Liver (tissue), 9 donors: ENCODE data around the gene GNAS-AS1. TPM values are rescaled to one million over a fixed set of nuclear protein-coding genes. Genes with fewer than 3 reads are reported as not detected.

ENCODE experiments used
- DNase-seq: peaks from one replicate; pipeline ENCODE4 v3.0.0-alpha.2; 2017; ENCODE audit warnings: low spot score
- H3K27ac ChIP-seq, 2 donors: one replicate each; pipeline ENCODE4 v1.7.0; 2013; ENCODE audit warnings: inconsistent platforms in 2 of 2, low read length in 2 of 2, control low read depth in 1 of 2, low read depth in 1 of 2, mild to moderate bottlenecking in 1 of 2
- H3K27me3 ChIP-seq, 4 donors: one replicate each; pipeline versions ENCODE4 v1.6.1 to v1.7.0; 2013; ENCODE audit warnings: low read length in 3 of 4, inconsistent platforms in 1 of 4, mild to moderate bottlenecking in 1 of 4, moderate library complexity in 1 of 4; ENCODE audit not compliant: control insufficient read depth in 4 of 4, insufficient read depth in 4 of 4
- H3K36me3 ChIP-seq, 4 donors: one replicate each; pipeline versions ENCODE4 v1.6.1 to v1.7.0; 2013; ENCODE audit warnings: low read length in 3 of 4, mild to moderate bottlenecking in 3 of 4, low read depth in 1 of 4, moderate library complexity in 1 of 4; ENCODE audit not compliant: control insufficient read depth in 4 of 4, insufficient read depth in 3 of 4
- H3K4me1 ChIP-seq, 4 donors: one replicate each; pipeline versions ENCODE4 v1.6.1 to v1.7.0; 2013; ENCODE audit warnings: low read length in 3 of 4, mild to moderate bottlenecking in 3 of 4, moderate library complexity in 1 of 4; ENCODE audit not compliant: control insufficient read depth in 4 of 4, insufficient read depth in 4 of 4
- H3K4me3 ChIP-seq, 3 donors: one replicate each; pipeline versions ENCODE4 v1.6.1 to v1.7.0; 2013; ENCODE audit warnings: low read length in 3 of 3, control low read depth in 1 of 3, low read depth in 1 of 3, mild to moderate bottlenecking in 1 of 3
- H3K9ac ChIP-seq, 2 donors: one replicate each; pipeline ENCODE4 v1.7.0; 2013; ENCODE audit warnings: low read length in 2 of 2, mild to moderate bottlenecking in 2 of 2, moderate library complexity in 2 of 2, control low read depth in 1 of 2, low read depth in 1 of 2
- H3K9me3 ChIP-seq, 4 donors: one replicate each; pipeline versions ENCODE4 v1.6.1 to v1.7.0; 2013; ENCODE audit warnings: low read length in 3 of 4; ENCODE audit not compliant: control insufficient read depth in 4 of 4
- EGR1 ChIP-seq, 2 donors: IDR thresholded peaks; 2 replicates each; pipeline ENCODE4 v1.6.1; 2016 to 2018; ENCODE audit warnings: antibody characterized with exemption in 2 of 2, low read depth in 2 of 2
- FOXA1 ChIP-seq: IDR thresholded peaks from 2 replicates; pipeline ENCODE4 v1.6.1; 2016; ENCODE audit warnings: antibody characterized with exemption
- FOXA2 ChIP-seq: IDR thresholded peaks from 2 replicates; pipeline ENCODE4 v1.6.1; 2016; ENCODE audit warnings: antibody characterized with exemption
- GABPA ChIP-seq, 2 donors: IDR thresholded peaks in 1 of 2; conservative IDR thresholded peaks in 1 of 2; 2 replicates each; pipeline ENCODE4 v1.6.1; 2016; ENCODE audit warnings: antibody characterized with exemption in 2 of 2, mild to moderate bottlenecking in 1 of 2, moderate library complexity in 1 of 2
- HNF4A ChIP-seq, 2 donors: conservative IDR thresholded peaks; 2 replicates each; pipeline ENCODE4 v1.6.1; 2016; ENCODE audit warnings: antibody characterized with exemption in 2 of 2, mild to moderate bottlenecking in 2 of 2
- HNF4G ChIP-seq: IDR thresholded peaks from 2 replicates; pipeline ENCODE4 v1.6.1; 2016; ENCODE audit warnings: antibody characterized with exemption
- JUND ChIP-seq, 2 donors: IDR thresholded peaks; 2 replicates each; pipeline ENCODE4 v1.6.1; 2016; ENCODE audit warnings: antibody characterized with exemption in 2 of 2
- NR2F2 ChIP-seq: IDR thresholded peaks from 2 replicates; pipeline ENCODE4 v1.6.1; 2016; ENCODE audit warnings: antibody characterized with exemption
- RAD21 ChIP-seq, 2 donors: IDR thresholded peaks; 2 replicates each; pipeline ENCODE4 v1.6.1; 2016; ENCODE audit warnings: antibody characterized with exemption in 2 of 2, mild to moderate bottlenecking in 2 of 2
- RXRA ChIP-seq, 2 donors: IDR thresholded peaks; 2 replicates each; pipeline ENCODE4 v1.6.1; 2017 to 2018; ENCODE audit warnings: antibody characterized with exemption in 2 of 2, mild to moderate bottlenecking in 1 of 2
- SP1 ChIP-seq: IDR thresholded peaks from 2 replicates; pipeline ENCODE4 v1.6.1; 2018; ENCODE audit warnings: antibody characterized with exemption, mild to moderate bottlenecking
- TAF1 ChIP-seq: conservative IDR thresholded peaks from 2 replicates; pipeline ENCODE4 v1.6.1; 2016; ENCODE audit warnings: antibody characterized with exemption, mild to moderate bottlenecking
- YY1 ChIP-seq: IDR thresholded peaks from 2 replicates; pipeline ENCODE4 v1.6.1; 2016; ENCODE audit warnings: antibody characterized with exemption, mild to moderate bottlenecking
- WGBS: extraction: QIAGEN DNeasy Blood & Tissue Kit; methylation state at CpG from one replicate; pipeline ENCODE4 v1.1.7; 2013; 5-methylcytosine and 5-hydroxymethylcytosine counted together
- polyA plus RNA-seq, 2 donors: library from polyadenylated mRNA; stranded (reverse) in 1 of 2; unstranded in 1 of 2; fragments of 200-250 nt in 1 of 2; fragments of >200 nt in 1 of 2; fragmentation: Nextera tagmentation in 1 of 2; extraction: Ambion mirVana in 1 of 2; gene quantifications; one replicate each; pipeline versions ENCODE4 v1.2.1 to v1.2.3, GENCODE V29; 2013 to 2015
- total RNA-seq, 2 donors: library from RNA; depleted of rRNA; stranded (reverse); fragments of >200 nt; gene quantifications; one replicate each; pipeline ENCODE4 v1.2.3, GENCODE V29; 2014
- TF ChIP-seq, protein P1 (sequence below): IDR thresholded peaks from 2 replicates; pipeline ENCODE4 v1.6.1; 2016; ENCODE audit warnings: antibody characterized with exemption
- TF ChIP-seq, protein P2 (sequence below): IDR thresholded peaks from 2 replicates; pipeline ENCODE4 v1.6.1; 2016; ENCODE audit warnings: antibody characterized with exemption
- TF ChIP-seq, protein P3 (sequence below): IDR thresholded peaks from 2 replicates; pipeline ENCODE4 v1.6.1; 2016; ENCODE audit warnings: antibody characterized with exemption, mild to moderate bottlenecking
- TF ChIP-seq, protein P4 (sequence below): IDR thresholded peaks from 2 replicates; pipeline ENCODE4 v1.6.1; 2016; ENCODE audit warnings: antibody characterized with exemption
- TF ChIP-seq, protein P5 (sequence below): fragments of 150-350 bp; IDR thresholded peaks from 2 replicates; pipeline ENCODE4 v1.5.1; 2017; ENCODE audit warnings: improper control_type of control experiment, low read depth, low read length; ENCODE audit not compliant: missing input control
- donor health status: healthy.
- donor health status: healthy.
- donor health status: healthy.
- donor health status: healthy.
- donor health status: healthy.

The GNAS-AS1 gene
- total and polyA plus RNA-seq, 4 donors: 0.08 to 0.42 (median 0.09) TPM; not detected in 1

DNA sequence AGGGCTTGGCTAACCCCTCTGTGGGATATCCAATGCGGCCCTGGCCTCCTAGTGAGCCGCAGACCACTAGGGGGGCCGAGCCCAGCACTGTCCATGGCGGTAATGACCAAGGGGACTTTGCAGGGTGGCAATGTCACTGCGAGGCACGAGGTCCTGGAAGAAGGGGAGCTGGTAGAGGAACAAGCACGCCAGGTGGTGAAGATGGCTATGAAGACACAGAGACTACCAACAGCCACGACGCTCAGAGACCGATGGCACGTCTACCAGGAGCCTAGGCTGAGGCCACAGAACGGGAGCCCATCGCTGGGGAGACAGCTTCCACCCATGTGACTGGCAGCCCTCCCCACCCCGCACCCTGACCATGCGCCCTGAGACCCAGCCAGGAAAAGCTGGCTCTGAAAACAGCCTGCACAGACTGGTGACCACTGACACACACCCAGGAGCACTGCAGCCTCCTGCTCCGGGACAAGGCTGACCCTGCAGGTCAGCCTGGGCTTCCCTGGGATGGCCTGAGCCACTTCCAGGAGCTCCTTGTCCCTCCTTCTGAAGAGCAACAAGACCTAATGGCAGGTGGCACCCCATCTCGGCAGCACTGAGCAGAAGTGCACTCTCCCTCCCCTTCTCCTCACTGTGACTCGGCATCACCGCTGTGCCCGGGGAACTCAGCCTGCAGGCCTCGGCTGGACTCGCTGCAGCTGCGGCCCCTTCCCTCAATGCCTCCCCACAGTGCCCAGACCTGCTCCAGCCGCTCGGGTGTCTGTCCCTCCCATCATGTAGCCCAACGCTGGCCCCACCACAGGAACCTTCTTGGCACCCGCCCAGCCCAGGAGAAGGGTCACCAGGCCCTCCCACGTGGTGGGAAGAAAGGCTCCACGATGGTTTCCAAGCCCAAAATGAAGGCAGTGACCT lies 56.9 kb downstream of the GNAS-AS1 start:
- Histone ChIP-seq H3K27ac (no peak overlapping the region), H3K9ac (no peak overlapping the region), H3K4me1 (no peaks in the 10 kb centered on the region), H3K4me3 (no peak overlapping the region), H3K36me3 (no peaks in the 10 kb centered on the region), H3K9me3 (no peaks in the 10 kb centered on the region), H3K27me3 (peaks cover 0 to 7% (median 0%) of the 10 kb centered on the region in 4 donors)
- no peak for DNase-seq
- 82% methylated on average over 29 of the region's 29 CpGs for WGBS
- TF ChIP-seq TAF1: no peak
- TF ChIP-seq GABPA (IDR thresholded peaks at IDR 0.05 in 1 of 2, conservative IDR thresholded peaks at IDR 0.05 in 1 of 2): no peak
- no peak for TF ChIP-seq SP1
- TF ChIP-seq, protein P1, sequence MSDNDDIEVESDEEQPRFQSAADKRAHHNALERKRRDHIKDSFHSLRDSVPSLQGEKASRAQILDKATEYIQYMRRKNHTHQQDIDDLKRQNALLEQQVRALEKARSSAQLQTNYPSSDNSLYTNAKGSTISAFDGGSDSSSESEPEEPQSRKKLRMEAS: no peak
- TF ChIP-seq, protein P2, sequence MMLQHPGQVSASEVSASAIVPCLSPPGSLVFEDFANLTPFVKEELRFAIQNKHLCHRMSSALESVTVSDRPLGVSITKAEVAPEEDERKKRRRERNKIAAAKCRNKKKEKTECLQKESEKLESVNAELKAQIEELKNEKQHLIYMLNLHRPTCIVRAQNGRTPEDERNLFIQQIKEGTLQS: no peak
- TF ChIP-seq RAD21 (IDR thresholded peaks at IDR 0.05): no peak
- no peak for TF ChIP-seq FOXA2
- TF ChIP-seq NR2F2: no peak
- TF ChIP-seq FOXA1: no peak
- TF ChIP-seq, protein P3, sequence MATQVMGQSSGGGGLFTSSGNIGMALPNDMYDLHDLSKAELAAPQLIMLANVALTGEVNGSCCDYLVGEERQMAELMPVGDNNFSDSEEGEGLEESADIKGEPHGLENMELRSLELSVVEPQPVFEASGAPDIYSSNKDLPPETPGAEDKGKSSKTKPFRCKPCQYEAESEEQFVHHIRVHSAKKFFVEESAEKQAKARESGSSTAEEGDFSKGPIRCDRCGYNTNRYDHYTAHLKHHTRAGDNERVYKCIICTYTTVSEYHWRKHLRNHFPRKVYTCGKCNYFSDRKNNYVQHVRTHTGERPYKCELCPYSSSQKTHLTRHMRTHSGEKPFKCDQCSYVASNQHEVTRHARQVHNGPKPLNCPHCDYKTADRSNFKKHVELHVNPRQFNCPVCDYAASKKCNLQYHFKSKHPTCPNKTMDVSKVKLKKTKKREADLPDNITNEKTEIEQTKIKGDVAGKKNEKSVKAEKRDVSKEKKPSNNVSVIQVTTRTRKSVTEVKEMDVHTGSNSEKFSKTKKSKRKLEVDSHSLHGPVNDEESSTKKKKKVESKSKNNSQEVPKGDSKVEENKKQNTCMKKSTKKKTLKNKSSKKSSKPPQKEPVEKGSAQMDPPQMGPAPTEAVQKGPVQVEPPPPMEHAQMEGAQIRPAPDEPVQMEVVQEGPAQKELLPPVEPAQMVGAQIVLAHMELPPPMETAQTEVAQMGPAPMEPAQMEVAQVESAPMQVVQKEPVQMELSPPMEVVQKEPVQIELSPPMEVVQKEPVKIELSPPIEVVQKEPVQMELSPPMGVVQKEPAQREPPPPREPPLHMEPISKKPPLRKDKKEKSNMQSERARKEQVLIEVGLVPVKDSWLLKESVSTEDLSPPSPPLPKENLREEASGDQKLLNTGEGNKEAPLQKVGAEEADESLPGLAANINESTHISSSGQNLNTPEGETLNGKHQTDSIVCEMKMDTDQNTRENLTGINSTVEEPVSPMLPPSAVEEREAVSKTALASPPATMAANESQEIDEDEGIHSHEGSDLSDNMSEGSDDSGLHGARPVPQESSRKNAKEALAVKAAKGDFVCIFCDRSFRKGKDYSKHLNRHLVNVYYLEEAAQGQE: no peak
- no peak for TF ChIP-seq HNF4A (conservative IDR thresholded peaks at IDR 0.05)
- TF ChIP-seq, protein P4, sequence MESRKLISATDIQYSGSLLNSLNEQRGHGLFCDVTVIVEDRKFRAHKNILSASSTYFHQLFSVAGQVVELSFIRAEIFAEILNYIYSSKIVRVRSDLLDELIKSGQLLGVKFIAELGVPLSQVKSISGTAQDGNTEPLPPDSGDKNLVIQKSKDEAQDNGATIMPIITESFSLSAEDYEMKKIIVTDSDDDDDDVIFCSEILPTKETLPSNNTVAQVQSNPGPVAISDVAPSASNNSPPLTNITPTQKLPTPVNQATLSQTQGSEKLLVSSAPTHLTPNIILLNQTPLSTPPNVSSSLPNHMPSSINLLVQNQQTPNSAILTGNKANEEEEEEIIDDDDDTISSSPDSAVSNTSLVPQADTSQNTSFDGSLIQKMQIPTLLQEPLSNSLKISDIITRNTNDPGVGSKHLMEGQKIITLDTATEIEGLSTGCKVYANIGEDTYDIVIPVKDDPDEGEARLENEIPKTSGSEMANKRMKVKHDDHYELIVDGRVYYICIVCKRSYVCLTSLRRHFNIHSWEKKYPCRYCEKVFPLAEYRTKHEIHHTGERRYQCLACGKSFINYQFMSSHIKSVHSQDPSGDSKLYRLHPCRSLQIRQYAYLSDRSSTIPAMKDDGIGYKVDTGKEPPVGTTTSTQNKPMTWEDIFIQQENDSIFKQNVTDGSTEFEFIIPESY: no peak
- TF ChIP-seq, protein P5, sequence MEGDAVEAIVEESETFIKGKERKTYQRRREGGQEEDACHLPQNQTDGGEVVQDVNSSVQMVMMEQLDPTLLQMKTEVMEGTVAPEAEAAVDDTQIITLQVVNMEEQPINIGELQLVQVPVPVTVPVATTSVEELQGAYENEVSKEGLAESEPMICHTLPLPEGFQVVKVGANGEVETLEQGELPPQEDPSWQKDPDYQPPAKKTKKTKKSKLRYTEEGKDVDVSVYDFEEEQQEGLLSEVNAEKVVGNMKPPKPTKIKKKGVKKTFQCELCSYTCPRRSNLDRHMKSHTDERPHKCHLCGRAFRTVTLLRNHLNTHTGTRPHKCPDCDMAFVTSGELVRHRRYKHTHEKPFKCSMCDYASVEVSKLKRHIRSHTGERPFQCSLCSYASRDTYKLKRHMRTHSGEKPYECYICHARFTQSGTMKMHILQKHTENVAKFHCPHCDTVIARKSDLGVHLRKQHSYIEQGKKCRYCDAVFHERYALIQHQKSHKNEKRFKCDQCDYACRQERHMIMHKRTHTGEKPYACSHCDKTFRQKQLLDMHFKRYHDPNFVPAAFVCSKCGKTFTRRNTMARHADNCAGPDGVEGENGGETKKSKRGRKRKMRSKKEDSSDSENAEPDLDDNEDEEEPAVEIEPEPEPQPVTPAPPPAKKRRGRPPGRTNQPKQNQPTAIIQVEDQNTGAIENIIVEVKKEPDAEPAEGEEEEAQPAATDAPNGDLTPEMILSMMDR: no peak
- TF ChIP-seq JUND (IDR thresholded peaks at IDR 0.05): no peak
- no peak for TF ChIP-seq YY1
- TF ChIP-seq EGR1 (IDR thresholded peaks at IDR 0.05; ENCODE audit: low read depth in 2 of 2): no peak
- TF ChIP-seq HNF4G: no peak
- TF ChIP-seq RXRA (IDR thresholded peaks at IDR 0.05): no peak
